GM20000 (cell line): Measurements from ENCODE around the gene APOD.

Source experiments
- DNase-seq: peaks from one replicate; pipeline ENCODE4 v3.0.0; 2012; ENCODE audit warnings: low spot score
- TF ChIP-seq, protein P1 (sequence below): IDR thresholded peaks from 2 replicates; pipeline ENCODE4 v1.5.1; 2012; ENCODE audit warnings: mild to moderate bottlenecking, control low read depth; ENCODE audit errors: extremely low read depth, missing control alignments

The APOD gene

DNA sequence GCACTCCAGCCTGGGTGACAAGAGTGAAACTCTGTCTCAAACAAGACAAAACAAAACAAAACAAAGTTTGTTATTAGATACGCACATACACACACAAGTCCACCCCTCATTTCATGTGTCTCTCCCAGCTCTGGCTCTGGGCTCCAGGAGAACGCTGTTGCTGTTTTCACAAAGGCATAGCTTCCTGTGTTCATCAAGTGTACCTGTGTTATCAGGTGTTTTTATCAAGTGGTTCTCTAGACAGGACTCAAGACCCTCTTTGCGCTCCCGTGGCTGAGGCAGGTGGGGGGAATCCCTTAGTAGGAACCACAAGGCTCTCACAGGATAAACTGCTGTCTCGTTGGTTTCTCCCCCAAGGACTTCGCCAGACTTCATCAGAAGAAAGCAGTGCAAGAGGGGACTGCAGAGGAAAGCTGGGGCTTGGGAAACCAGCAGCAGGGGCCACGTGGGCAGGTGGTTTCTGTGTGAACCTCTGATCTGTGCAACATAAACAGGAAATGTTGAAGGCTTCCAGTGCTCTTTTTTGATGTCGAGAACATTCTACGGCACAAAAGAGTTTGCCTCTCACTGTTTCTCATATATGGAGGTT is 33.7 kb downstream of the APOD start:
- peak; percentile 63 for DNase-seq
- TF ChIP-seq, protein P1, sequence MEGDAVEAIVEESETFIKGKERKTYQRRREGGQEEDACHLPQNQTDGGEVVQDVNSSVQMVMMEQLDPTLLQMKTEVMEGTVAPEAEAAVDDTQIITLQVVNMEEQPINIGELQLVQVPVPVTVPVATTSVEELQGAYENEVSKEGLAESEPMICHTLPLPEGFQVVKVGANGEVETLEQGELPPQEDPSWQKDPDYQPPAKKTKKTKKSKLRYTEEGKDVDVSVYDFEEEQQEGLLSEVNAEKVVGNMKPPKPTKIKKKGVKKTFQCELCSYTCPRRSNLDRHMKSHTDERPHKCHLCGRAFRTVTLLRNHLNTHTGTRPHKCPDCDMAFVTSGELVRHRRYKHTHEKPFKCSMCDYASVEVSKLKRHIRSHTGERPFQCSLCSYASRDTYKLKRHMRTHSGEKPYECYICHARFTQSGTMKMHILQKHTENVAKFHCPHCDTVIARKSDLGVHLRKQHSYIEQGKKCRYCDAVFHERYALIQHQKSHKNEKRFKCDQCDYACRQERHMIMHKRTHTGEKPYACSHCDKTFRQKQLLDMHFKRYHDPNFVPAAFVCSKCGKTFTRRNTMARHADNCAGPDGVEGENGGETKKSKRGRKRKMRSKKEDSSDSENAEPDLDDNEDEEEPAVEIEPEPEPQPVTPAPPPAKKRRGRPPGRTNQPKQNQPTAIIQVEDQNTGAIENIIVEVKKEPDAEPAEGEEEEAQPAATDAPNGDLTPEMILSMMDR, result no peak

GRCh38 chr3:195548987-195549386 is 34.8 kb downstream of the APOD start:
- TF ChIP-seq, protein P1, result no peak
- DNase-seq, result no peak

DNA sequence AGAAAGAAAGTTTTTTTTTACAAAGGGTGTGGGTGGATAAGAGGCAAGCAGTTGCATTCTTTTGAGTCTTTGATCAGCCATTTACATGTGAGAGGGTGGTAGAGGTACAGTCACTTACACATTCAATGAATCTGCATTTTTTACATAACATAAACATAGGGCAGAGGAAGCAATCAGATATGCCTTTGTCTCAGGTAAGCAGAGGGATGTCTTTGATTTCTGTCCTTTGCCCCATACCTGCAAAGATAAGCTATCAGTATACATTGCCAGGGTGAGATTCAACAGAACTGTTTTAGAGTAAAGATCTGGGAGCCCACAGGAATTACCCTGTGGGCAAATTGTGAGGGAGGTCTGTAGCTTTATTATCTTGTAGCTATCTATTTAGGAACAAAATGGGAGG is 35.2 kb downstream of the APOD start:
- no peak for DNase-seq
- TF ChIP-seq, protein P1, result no peak

DNA sequence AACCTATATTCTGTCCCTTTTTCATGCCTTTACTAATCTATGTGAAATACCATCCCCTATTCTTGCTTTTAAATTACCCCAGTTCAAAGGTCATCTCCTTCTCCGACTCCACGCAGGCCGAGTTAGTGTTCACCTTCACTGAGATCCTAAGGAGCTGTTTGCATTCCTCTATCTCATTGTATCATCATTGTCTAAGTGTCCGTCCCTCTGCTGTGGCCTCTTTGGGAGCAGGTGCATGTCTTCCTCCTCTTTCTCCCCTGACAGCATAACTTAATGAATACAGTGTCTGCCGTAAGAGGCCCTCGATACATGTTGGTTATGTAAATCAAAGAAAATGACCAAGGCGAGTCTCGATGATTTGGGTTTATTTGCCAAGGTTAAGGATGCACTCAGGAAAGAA is 35.7 kb downstream of the APOD start:
- TF ChIP-seq, protein P1, result no peak
- DNase-seq, result no peak

DNA sequence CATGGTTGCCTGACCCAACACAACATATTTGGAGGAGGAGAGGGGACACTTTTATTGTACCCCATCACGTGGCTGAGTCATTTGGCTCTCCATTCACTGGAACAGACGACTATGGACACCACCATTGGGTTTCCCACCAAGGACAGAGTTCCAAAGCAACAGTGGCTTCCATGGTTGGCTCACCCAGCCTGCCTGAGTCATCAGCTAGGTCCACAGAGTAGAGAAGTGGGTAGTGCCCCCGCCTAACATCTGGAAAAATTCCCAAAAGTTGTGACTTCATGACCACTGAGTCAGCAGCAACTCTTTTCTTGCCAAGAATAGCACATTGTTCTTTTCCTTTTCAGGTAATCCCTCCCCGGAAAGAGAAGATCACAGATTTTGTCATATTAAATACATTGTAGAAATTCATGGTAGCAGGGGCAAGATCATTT is 37.6 kb downstream of the APOD start:
- DNase-seq, result no peak
- TF ChIP-seq, protein P1, result no peak

DNA sequence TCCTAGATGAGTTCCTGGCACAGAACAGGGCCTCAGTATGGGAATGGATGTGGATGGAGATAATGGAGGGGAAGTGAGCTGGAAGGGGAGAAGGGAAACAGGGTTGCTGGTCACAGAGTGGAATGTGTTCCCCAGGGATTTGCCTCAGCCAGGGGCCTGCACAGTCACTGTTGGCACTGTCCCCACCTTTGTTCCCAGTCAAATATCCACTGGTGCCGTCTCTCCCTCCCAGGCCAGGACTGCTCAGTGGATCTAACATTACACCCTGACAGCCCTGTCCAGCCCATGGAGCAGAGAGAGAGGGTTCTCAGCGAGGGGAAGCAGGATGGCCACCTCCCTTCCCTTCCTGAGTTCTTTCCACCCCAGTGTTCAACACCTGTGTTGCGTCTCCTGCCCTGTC is 39.1 kb downstream of the APOD start:
- no peak for DNase-seq
- TF ChIP-seq, protein P1, result no peak

GRCh38 chr3:195544230-195544536 is 39.6 kb downstream of the APOD start:
- DNase-seq, result no peak
- TF ChIP-seq, protein P1, result no peak
